Astrocyte (in vitro differentiated cells and primary cell): ENCODE results near the gene MYL12A. TPM values are rescaled to one million over a fixed set of nuclear protein-coding genes. Genes with fewer than 3 reads are reported as not detected.
A peak's percentile ranks its signal among the peaks of the same experiment; 100 is the strongest.

Source experiments
- DNase-seq: peaks from one replicate; pipeline ENCODE4 v3.0.0-alpha.2; 2010; ENCODE audit warnings: low read depth
- FAIRE-seq: peaks from 2 replicates; lab custom pipeline; 2011; peaks lifted over from hg19 to GRCh38; lab: Jason Lieb, UNC
- H2AFZ ChIP-seq: 2 replicates; pipeline ENCODE4 v1.6.0; 2012; ENCODE audit warnings: low read depth, low read length, inconsistent platforms
- H3K27ac ChIP-seq: 2 replicates; pipeline ENCODE4 v1.5.1; 2011; ENCODE audit warnings: low read depth, low read length, inconsistent platforms
- H3K27me3 ChIP-seq: 2 replicates; pipeline ENCODE4 v1.6.0; 2011; ENCODE audit warnings: low read length, inconsistent platforms; ENCODE audit not compliant: insufficient read depth
- H3K36me3 ChIP-seq: 2 replicates; pipeline ENCODE4 v1.5.1; 2011; ENCODE audit warnings: low read length, inconsistent platforms; ENCODE audit not compliant: insufficient read depth
- H3K4me1 ChIP-seq: 2 replicates; pipeline ENCODE4 v1.5.1; 2011; ENCODE audit warnings: low read length, inconsistent platforms; ENCODE audit not compliant: insufficient read depth
- H3K4me2 ChIP-seq: 2 replicates; pipeline ENCODE4 v1.6.0; 2012; ENCODE audit warnings: low read length, inconsistent platforms
- H3K4me3 ChIP-seq: 2 replicates; pipeline ENCODE4 v1.5.1; 2011; ENCODE audit warnings: low read depth, mild to moderate bottlenecking, low read length, inconsistent platforms; ENCODE audit not compliant: insufficient read depth
- H3K79me2 ChIP-seq: 2 replicates; pipeline ENCODE4 v1.6.0; 2012; ENCODE audit warnings: mild to moderate bottlenecking, low read length, inconsistent platforms; ENCODE audit not compliant: insufficient read depth
- H3K9ac ChIP-seq: 2 replicates; pipeline ENCODE4 v1.6.0; 2012; ENCODE audit warnings: mild to moderate bottlenecking, low read length, inconsistent platforms
- H3K9me3 ChIP-seq: 2 replicates; pipeline ENCODE4 v1.5.1; 2012; ENCODE audit warnings: low read depth, mild to moderate bottlenecking, low read length, inconsistent platforms; ENCODE audit not compliant: insufficient read depth
- H4K20me1 ChIP-seq: 2 replicates; pipeline ENCODE4 v1.6.0; 2012; ENCODE audit warnings: low read length, inconsistent platforms; ENCODE audit not compliant: insufficient read depth
- H3K27ac Mint-ChIP-seq: one replicate; pipeline ENCODE4 v1.8.0; 2021; ENCODE audit warnings: mild to moderate bottlenecking, mixed read lengths; ENCODE audit not compliant: unreplicated experiment
- H3K27me3 Mint-ChIP-seq: one replicate; pipeline ENCODE4 v1.8.0; 2021; ENCODE audit warnings: low read depth, mixed read lengths; ENCODE audit not compliant: unreplicated experiment
- H3K36me3 Mint-ChIP-seq: one replicate; pipeline ENCODE4 v1.8.0; 2021; ENCODE audit warnings: low read depth, mixed read lengths; ENCODE audit not compliant: unreplicated experiment
- H3K4me1 Mint-ChIP-seq: one replicate; pipeline ENCODE4 v1.8.0; 2021; ENCODE audit warnings: low read depth, mixed read lengths; ENCODE audit not compliant: unreplicated experiment
- H3K4me3 Mint-ChIP-seq: one replicate; pipeline ENCODE4 v1.8.0; 2021; ENCODE audit warnings: mild to moderate bottlenecking, moderate library complexity, mixed read lengths; ENCODE audit not compliant: unreplicated experiment
- H3K9me3 Mint-ChIP-seq: one replicate; pipeline ENCODE4 v1.8.0; 2021; ENCODE audit warnings: mild to moderate bottlenecking, mixed read lengths; ENCODE audit not compliant: unreplicated experiment
- CTCF ChIP-seq: IDR thresholded peaks from 2 replicates; pipeline ENCODE4 v1.5.1; 2011; ENCODE audit warnings: low read depth, mild to moderate bottlenecking, inconsistent platforms, low read length, moderate library complexity; ENCODE audit not compliant: insufficient read depth
- EZH2 ChIP-seq: IDR thresholded peaks from 2 replicates; pipeline ENCODE4 v1.6.1; 2012; ENCODE audit warnings: mild to moderate bottlenecking, low read length, inconsistent platforms; ENCODE audit not compliant: insufficient read depth
- total RNA-seq: library from RNA; stranded (reverse); gene quantifications from 2 replicates; pipeline ENCODE4 v1.2.1, GENCODE V29; 2021

Gene MYL12A
- total RNA-seq, 1 donor from 2014 or later: 682 TPM

GRCh38 chr18:3216987-3217386 lies 30.6 kb upstream of the MYL12A start:
- no peaks in the 10 kb centered on the region for H3K79me2 ChIP-seq
- Mint-ChIP-seq H3K27ac (no peak overlapping the region), H3K4me3 (no peak overlapping the region), H3K9me3 (peaks cover 1% of the 10 kb centered on the region), H3K4me1 (peaks cover 9% of the 10 kb centered on the region), H3K36me3 (peaks cover 5% of the 10 kb centered on the region), H3K27me3 (peaks cover 3% of the 10 kb centered on the region)
- H3K9ac ChIP-seq: no peak overlapping the region
- H4K20me1 ChIP-seq: no peaks in the 10 kb centered on the region
- no peak overlapping the region for H3K27ac ChIP-seq
- FAIRE-seq (no peak), DNase-seq (no peak)
- TF ChIP-seq CTCF (no peak), EZH2 (no peak)
- no peaks in the 10 kb centered on the region for H3K36me3 ChIP-seq
- H3K27me3 ChIP-seq: no peaks in the 10 kb centered on the region
- no peak overlapping the region for H3K4me2 ChIP-seq
- H3K4me3 ChIP-seq: no peak overlapping the region
- peaks cover 2% of the 10 kb centered on the region for H3K4me1 ChIP-seq
- no peaks in the 10 kb centered on the region for H3K9me3 ChIP-seq
- H2AFZ ChIP-seq: no peak overlapping the region

DNA sequence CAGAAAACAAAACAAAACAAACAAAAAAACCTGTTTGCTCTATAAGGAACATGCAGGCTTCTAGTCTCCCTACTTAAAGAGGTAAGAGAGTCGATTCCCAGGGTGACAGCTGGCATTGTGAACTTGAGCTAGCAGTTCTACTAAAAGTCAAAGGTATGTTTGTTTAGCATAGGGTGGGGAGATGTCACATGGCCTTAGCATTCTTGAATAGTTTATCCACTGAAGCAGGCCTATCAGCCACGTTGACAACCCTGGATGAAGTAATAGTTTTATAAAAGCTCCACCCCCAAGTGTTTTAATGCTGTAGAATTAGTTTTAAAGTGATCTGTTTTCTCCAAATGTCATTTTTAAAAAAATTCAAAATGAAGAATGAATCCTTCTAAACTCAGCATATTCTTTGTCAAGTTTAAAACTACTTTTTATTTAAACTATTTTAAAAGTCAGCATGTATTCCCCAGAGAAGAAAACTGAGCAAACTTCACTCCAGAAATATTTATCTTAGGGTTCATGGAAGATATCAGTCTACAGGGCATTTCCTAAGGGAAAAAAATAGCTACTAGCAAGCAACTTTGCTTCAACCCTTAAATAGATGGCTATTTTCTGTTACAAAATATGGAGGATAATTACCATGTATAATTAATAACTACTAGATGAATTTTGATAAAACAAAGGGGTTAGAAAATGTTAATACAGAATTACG lies 29.5 kb upstream of the MYL12A start:
- TF ChIP-seq CTCF (no peak), EZH2 (no peak)
- H3K27me3 Mint-ChIP-seq: peaks cover 3% of the 10 kb centered on the region
- H3K4me3 ChIP-seq: no peak overlapping the region
- H3K9me3 Mint-ChIP-seq: peaks cover 1% of the 10 kb centered on the region
- H2AFZ ChIP-seq: peak overlapping the region; percentile 35
- H3K4me2 ChIP-seq: no peak overlapping the region
- no peak overlapping the region for H3K27ac ChIP-seq
- H3K9ac ChIP-seq: no peak overlapping the region
- H3K27me3 ChIP-seq: no peaks in the 10 kb centered on the region
- no peaks in the 10 kb centered on the region for H3K79me2 ChIP-seq
- peaks cover 5% of the 10 kb centered on the region for H3K36me3 Mint-ChIP-seq
- FAIRE-seq (peak; percentile 62), DNase-seq (no peak)
- no peak overlapping the region for H3K27ac Mint-ChIP-seq
- no peak overlapping the region for H3K4me3 Mint-ChIP-seq
- no peaks in the 10 kb centered on the region for H4K20me1 ChIP-seq
- H3K4me1 ChIP-seq: peaks cover 2% of the 10 kb centered on the region
- peaks cover 8% of the 10 kb centered on the region for H3K4me1 Mint-ChIP-seq
- no peaks in the 10 kb centered on the region for H3K36me3 ChIP-seq
- no peaks in the 10 kb centered on the region for H3K9me3 ChIP-seq

DNA sequence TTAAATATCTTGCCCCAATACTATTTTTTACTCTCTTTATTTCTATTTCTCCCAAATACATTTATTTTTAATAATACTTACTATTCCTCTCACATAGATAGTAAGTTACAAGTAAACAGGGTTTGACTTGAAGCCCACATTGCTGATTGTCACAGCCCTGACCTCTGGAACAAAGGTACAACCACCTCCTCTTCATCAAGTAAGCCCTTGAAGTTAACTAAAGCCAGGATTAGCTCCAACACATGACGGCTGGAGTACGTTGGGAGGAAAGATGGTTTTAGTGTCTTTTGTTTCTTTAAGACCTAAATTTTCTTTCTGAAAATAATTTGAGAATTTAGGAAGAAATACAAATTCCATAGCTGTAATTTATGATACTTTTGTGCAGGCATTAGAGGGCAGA lies 28.8 kb upstream of the MYL12A start:
- Mint-ChIP-seq H3K9me3 (peaks cover 1% of the 10 kb centered on the region), H3K27ac (no peak overlapping the region), H3K4me1 (peaks cover 4% of the 10 kb centered on the region), H3K27me3 (peaks cover 3% of the 10 kb centered on the region), H3K4me3 (no peak overlapping the region), H3K36me3 (peaks cover 5% of the 10 kb centered on the region)
- FAIRE-seq (no peak), DNase-seq (no peak)
- Histone ChIP-seq H3K27me3 (no peaks in the 10 kb centered on the region), H3K9ac (no peak overlapping the region), H3K4me2 (no peak overlapping the region), H3K27ac (no peak overlapping the region), H3K4me1 (peaks cover 2% of the 10 kb centered on the region), H4K20me1 (no peaks in the 10 kb centered on the region), H3K36me3 (no peaks in the 10 kb centered on the region), H3K4me3 (no peak overlapping the region), H2AFZ (no peak overlapping the region), H3K79me2 (no peaks in the 10 kb centered on the region), H3K9me3 (no peaks in the 10 kb centered on the region)
- TF ChIP-seq EZH2 (no peak), CTCF (no peak)
